Activated T-helper 2 cell treated with anti-CD3 and anti-CD28 coated beads, Interferon-gamma antibody, Interleukin-2, Interleukin-4, amounts not matched to agents 10 μg/mL and 5 μg/mL and 100 μg/mL, durations not matched to agents 14 hours and 24 hours and 36 hours (primary cell): ENCODE measurements around the gene IL1A. TPM values are rescaled to one million over a fixed set of nuclear protein-coding genes. Genes with fewer than 3 reads are reported as not detected.

ENCODE experiments used
- DNase-seq: peaks from one replicate; pipeline ENCODE4 v3.0.0; 2021; ENCODE audit warnings: low spot score
- H3K27ac Mint-ChIP-seq: one replicate; pipeline ENCODE4 v1.8.0; 2021; ENCODE audit warnings: mixed read lengths
- H3K27me3 Mint-ChIP-seq: one replicate; pipeline ENCODE4 v1.8.0; 2021; ENCODE audit warnings: low read depth, mixed read lengths
- H3K36me3 Mint-ChIP-seq: one replicate; pipeline ENCODE4 v1.8.0; 2021; ENCODE audit warnings: low read depth, mixed read lengths
- H3K4me1 Mint-ChIP-seq: one replicate; pipeline ENCODE4 v1.8.0; 2021; ENCODE audit warnings: low read depth, mixed read lengths
- H3K4me3 Mint-ChIP-seq: one replicate; pipeline ENCODE4 v1.8.0; 2021; ENCODE audit warnings: low read depth, mild to moderate bottlenecking, moderate library complexity, mixed read lengths
- H3K9me3 Mint-ChIP-seq: one replicate; pipeline ENCODE4 v1.8.0; 2021; ENCODE audit warnings: mixed read lengths
- intact Hi-C: fragments of 100-400 bp; cut with micrococcal nuclease; formaldehyde crosslinking; loops from one replicate; pipeline ENCODE4 v1.15.1; 2023
- total RNA-seq: library from RNA; stranded (reverse); gene quantifications from 2 replicates; pipeline ENCODE4 v1.2.3, GENCODE V29; 2022

The IL1A gene
- total RNA-seq, 1 donor from 2014 or later = 7.0 TPM

DNA sequence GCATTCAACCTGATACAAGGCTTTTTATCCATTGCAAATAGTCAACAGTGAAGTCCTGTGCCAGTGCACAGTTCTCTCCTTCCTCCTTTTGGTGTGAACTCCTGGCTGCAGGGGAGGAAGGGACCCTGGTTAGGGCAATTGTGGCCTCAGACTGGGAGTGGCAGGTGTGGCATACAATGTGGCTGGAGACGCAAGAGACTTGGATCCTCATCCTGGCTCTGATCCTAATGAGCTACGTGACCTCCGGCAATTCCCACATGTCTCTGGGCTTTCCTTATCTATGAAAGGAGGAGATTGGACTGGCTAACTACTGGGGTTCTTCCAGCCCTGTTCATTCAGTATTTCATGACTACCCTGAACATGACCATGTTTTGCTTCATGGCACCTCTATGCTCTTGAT, 10.5 kb upstream of the IL1A start:
- Mint-ChIP-seq H3K9me3 (peaks cover 10% of the 10 kb centered on the region), H3K4me3 (no peak overlapping the region), H3K36me3 (peaks cover 6% of the 10 kb centered on the region), H3K4me1 (peaks cover 30% of the 10 kb centered on the region), H3K27me3 (no peaks in the 10 kb centered on the region), H3K27ac (no peak overlapping the region)
- intact Hi-C loops = no loop called here
- no peak for DNase-seq

- intact Hi-C loops = no loop called here
- Mint-ChIP-seq H3K27me3 (no peaks in the 10 kb centered on the region), H3K4me3 (no peak overlapping the region), H3K27ac (peak overlapping the region; percentile 29), H3K36me3 (peaks cover 6% of the 10 kb centered on the region), H3K9me3 (peaks cover 10% of the 10 kb centered on the region), H3K4me1 (peaks cover 25% of the 10 kb centered on the region)
- DNase-seq = peak; percentile 13
These were observed 9.9 kb upstream of the IL1A start for GRCh38 chr2:112794131-112794733.

DNA sequence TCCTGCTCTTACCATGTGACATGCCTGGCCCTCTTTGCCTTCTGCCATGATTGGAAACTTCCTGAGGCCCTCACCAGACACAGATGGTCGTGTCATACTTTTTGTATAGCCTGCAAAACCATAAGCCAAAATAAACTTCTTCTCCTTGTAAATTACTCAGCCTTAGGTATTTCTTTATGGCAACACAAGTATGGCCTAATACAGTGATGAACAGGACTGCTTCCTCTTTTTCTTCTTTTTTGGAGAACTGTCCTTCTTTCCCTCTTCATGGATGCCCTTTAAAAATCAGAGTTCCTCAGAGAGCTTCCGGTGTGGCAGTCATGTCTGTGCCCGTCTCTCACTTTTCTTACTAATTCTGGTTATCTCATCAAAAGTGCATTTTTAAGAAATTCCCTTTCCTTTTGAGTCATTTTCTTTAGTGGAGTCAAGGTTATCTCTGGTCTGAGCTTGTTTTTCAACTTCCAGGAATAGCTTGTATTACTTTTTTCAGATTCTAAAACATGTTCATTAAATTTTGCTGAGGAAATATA, 9.2 kb upstream of the IL1A start:
- no peak for DNase-seq

DNA sequence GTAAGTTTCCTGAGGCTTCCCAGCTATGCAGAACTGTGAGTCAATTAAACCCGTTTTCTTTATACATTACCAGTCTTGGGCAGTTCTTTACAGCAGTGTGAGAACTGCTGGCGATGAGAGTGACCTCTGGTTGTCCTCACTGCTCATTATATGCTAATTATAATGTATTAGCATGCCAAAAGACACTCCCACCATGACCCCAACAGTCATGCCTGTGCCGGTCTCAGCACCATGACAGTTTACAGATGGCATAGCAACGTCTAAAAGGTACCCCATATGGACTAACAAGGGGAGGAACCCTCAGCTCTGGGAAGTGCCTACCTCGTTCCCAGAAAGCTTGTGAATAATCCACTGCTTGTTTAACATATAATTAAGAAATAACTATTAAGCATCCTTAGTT, 8.1 kb upstream of the IL1A start:
- Mint-ChIP-seq H3K4me3 (no peak overlapping the region), H3K9me3 (peaks cover 10% of the 10 kb centered on the region), H3K27ac (no peak overlapping the region), H3K36me3 (peaks cover 6% of the 10 kb centered on the region), H3K4me1 (peaks cover 22% of the 10 kb centered on the region), H3K27me3 (no peaks in the 10 kb centered on the region)
- intact Hi-C loops = no loop called here
- DNase-seq = no peak

More for the DNA sequence above, 9.2 kb upstream of the IL1A start:
- Mint-ChIP-seq H3K27me3 (no peaks in the 10 kb centered on the region), H3K4me1 (peaks cover 22% of the 10 kb centered on the region), H3K9me3 (peaks cover 10% of the 10 kb centered on the region), H3K36me3 (peaks cover 6% of the 10 kb centered on the region), H3K27ac (peak overlapping the region; percentile 34), H3K4me3 (no peak overlapping the region)
- intact Hi-C loops = loop anchor here (1.0 kb wide), 1 partner anchor 28 kb away; no protein-coding TSS in a partner anchor

DNA sequence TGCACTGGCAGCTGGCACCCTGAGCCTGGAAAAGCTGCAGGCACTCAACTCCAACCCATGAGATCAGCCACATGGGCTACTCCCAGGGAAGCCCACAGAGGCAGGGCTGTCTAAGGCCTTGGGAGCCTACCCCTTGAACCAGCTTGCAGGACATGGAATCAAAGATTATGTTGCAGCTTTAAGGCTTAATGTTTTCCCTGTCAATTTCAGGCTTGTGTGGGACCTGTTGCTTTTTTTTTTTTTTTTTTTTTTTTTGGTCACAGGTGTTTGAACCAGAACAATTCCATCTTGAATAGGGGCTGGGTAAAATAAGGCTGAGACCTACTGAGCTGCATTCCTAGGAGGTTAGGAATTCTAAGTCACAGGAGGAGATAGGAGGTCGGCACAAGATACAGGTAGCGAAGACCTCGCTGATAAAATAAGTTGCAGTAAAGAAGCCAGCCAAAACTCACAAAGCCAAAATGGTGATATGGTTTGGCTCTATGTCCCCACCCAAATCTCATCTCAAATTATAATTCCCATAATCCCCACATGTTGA, 7.5 kb upstream of the IL1A start:
- Mint-ChIP-seq H3K36me3 (peaks cover 6% of the 10 kb centered on the region), H3K4me3 (no peak overlapping the region), H3K4me1 (peaks cover 24% of the 10 kb centered on the region), H3K27ac (no peak overlapping the region), H3K27me3 (no peaks in the 10 kb centered on the region), H3K9me3 (peaks cover 6% of the 10 kb centered on the region)
- no peak for DNase-seq
- intact Hi-C loops = no loop called here

DNA sequence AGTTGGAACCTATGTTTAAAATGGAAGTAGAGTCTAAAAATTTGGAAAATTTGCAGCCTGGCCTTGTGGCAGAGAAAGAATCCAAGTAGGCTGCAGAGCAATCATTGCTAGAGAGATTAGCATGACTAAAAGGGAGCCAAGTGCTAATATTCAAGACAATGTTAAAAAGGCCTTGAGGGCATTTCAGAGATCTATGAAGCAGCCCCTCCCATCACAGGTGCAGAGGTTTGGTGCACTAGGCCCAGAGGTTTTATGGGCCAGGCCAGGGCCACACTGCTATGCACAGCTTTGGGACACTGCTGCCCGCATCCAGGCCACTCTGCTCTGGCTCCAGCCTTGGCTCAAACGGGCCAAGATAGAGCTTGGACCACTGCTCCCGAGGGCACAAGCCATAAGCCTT, 6.7 kb upstream of the IL1A start:
- Mint-ChIP-seq H3K4me1 (peaks cover 26% of the 10 kb centered on the region), H3K9me3 (peaks cover 4% of the 10 kb centered on the region), H3K36me3 (peaks cover 6% of the 10 kb centered on the region), H3K27me3 (no peaks in the 10 kb centered on the region), H3K4me3 (no peak overlapping the region), H3K27ac (no peak overlapping the region)
- intact Hi-C loops = no loop called here
- DNase-seq = no peak

DNA sequence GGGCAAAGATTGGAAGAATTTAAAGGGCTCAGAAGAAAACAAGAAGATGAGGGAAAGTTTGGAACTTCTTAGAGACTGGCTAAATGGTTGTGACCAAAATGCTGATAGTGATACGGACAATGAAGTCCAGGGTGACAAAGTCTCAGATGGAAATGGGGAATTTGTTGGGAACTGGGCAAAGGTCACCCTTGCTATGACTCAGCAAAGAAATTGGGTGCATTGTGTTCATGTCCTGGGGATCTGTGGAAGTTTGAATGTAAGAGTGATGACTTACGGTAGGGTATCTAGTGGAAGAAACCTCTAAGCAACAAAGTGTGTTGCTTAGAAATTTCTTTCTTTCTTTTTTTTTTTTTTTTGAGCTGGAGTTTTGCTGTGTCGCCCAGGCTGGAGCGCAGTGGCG, 6.0 kb upstream of the IL1A start:
- Mint-ChIP-seq H3K36me3 (peaks cover 3% of the 10 kb centered on the region), H3K9me3 (peaks cover 4% of the 10 kb centered on the region), H3K27ac (no peak overlapping the region), H3K4me3 (no peak overlapping the region), H3K4me1 (peaks cover 25% of the 10 kb centered on the region), H3K27me3 (no peaks in the 10 kb centered on the region)
- intact Hi-C loops = no loop called here
- no peak for DNase-seq

- peaks cover 6% of the 10 kb centered on the region for H3K27me3 Mint-ChIP-seq
- peaks cover 4% of the 10 kb centered on the region for H3K9me3 Mint-ChIP-seq
- intact Hi-C loops = no loop called here
These were observed 4.9 kb upstream of the IL1A start for GRCh38 chr2:112789186-112789585.

DNA sequence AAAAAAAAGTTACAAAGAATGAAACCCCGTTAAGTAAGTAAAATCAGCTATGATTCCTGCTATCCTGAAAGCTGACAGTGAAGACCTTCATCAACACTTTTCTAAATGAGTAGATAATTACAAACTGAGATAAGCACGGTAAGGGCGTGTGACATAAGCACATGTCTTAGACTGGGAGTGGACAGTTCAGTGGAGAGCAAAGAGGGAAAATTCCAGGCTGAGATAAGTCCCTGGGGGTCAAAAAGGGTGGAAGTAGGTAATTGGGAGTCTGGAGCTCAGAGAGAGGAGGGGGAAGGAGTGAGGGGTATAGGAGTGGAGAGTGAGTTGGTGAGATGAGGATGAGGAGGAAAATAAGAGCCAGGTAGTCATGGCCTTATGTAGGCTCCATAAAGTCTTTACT, 4.4 kb upstream of the IL1A start:
- intact Hi-C loops = no loop called here
- DNase-seq = no peak
- peaks cover 8% of the 10 kb centered on the region for H3K27me3 Mint-ChIP-seq
- peaks cover 3% of the 10 kb centered on the region for H3K36me3 Mint-ChIP-seq
- peaks cover 4% of the 10 kb centered on the region for H3K9me3 Mint-ChIP-seq
- peaks cover 24% of the 10 kb centered on the region for H3K4me1 Mint-ChIP-seq
- no peak overlapping the region for H3K27ac Mint-ChIP-seq
- no peak overlapping the region for H3K4me3 Mint-ChIP-seq

More at GRCh38 chr2:112789186-112789585, 4.9 kb upstream of the IL1A start:
- Mint-ChIP-seq H3K36me3 (peaks cover 3% of the 10 kb centered on the region), H3K4me1 (peaks cover 23% of the 10 kb centered on the region), H3K27ac (no peak overlapping the region), H3K4me3 (no peak overlapping the region)
- no peak for DNase-seq

DNA sequence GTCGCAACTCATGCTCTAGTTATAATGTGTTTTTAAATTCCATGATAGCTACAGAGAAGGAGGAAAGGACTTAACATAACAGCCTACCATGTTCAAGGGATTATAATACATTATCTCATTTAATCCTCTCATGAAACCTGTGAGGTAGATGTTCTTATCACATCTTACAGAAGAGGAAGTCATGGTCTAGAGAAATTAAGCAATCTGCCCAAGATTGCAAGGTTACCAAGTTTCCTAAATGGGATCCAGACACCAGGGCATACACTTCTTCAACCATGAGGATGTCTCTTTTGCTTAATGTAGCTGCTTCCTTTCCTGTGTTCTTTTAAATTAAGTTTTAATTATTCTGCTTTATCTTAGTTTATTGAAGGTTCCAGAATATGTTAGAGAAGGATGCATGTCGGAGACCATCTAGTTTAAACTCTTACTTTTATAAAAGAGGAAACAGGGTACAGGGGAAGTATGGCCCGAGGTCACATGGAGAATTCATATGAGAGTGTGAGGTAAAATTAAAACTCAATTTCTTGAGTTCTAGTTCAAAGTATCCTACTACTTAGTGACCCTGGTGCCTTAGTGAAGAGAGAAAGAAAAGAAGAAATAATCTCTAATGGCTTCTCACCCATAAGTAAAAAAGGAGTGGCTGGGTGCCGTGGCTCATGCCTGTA, 3.6 kb upstream of the IL1A start:
- Mint-ChIP-seq H3K27me3 (peaks cover 8% of the 10 kb centered on the region), H3K4me1 (peaks cover 20% of the 10 kb centered on the region), H3K36me3 (peaks cover 1% of the 10 kb centered on the region), H3K27ac (no peak overlapping the region), H3K9me3 (no peaks in the 10 kb centered on the region), H3K4me3 (no peak overlapping the region)
- no peak for DNase-seq
- intact Hi-C loops = no loop called here

- intact Hi-C loops = no loop called here
- Mint-ChIP-seq H3K27ac (no peak overlapping the region), H3K4me3 (no peak overlapping the region), H3K4me1 (peaks cover 19% of the 10 kb centered on the region), H3K36me3 (no peaks in the 10 kb centered on the region), H3K27me3 (peaks cover 8% of the 10 kb centered on the region), H3K9me3 (no peaks in the 10 kb centered on the region)
- DNase-seq = no peak
These were observed 3.0 kb upstream of the IL1A start for GRCh38 chr2:112787294-112787693.

DNA sequence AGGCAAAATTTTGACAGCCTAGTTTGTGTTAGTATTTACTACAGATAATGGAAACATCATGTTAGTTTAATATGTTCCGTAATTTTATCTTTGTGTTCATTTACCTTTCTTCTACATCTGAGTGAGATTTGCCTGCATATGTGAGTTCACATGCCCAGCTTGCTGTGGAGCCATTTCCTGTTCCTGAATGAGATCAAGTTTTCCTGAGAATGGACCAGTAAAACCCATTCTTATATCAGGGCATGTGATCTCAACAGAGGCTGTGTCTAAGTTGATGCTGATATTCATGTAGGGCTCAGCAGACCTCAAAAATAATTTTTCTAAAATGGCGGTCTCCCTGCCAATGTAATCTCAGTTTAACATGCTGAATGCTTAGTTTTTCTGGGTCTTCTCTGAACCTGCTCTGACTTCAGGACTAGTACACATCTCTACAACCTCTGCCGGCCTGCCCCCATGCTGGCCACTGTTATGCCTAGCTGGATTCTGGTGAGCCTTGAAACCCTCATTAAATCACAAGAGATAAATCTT, 1.0 kb downstream of the IL1A start:
- H3K27ac Mint-ChIP-seq = no peak overlapping the region
- peak overlapping the region; percentile 51 for H3K4me3 Mint-ChIP-seq
- H3K36me3 Mint-ChIP-seq = no peaks in the 10 kb centered on the region
- H3K9me3 Mint-ChIP-seq = no peaks in the 10 kb centered on the region
- peaks cover 19% of the 10 kb centered on the region for H3K4me1 Mint-ChIP-seq
- peaks cover 24% of the 10 kb centered on the region for H3K27me3 Mint-ChIP-seq
- intact Hi-C loops = no loop called here
- no peak for DNase-seq

GRCh38 chr2:112782234-112782799, 2.0 kb downstream of the IL1A start:
- Mint-ChIP-seq H3K4me1 (peaks cover 21% of the 10 kb centered on the region), H3K36me3 (peaks cover 7% of the 10 kb centered on the region), H3K9me3 (peaks cover 2% of the 10 kb centered on the region), H3K27me3 (peaks cover 33% of the 10 kb centered on the region), H3K4me3 (no peak overlapping the region), H3K27ac (no peak overlapping the region)
- intact Hi-C loops = no loop called here
- no peak for DNase-seq
